SK-N-SH treated with all-trans-retinoic acid at 6 μM for 48 hours (cell line): ENCODE data around the gene KCNH1.

Source experiments
- ATAC-seq: fragments of 200-7000 bp; cut with Tn5 transposase; 3 replicates; pipeline ENCODE4 v1.9.1; 2020; ENCODE audit warnings: mild to moderate bottlenecking, moderate library complexity
- ARNTL ChIP-seq: fragments of 450-650 bp; formaldehyde crosslinking; IDR thresholded peaks from 2 replicates; pipeline ENCODE4 v1.5.0; 2020; ENCODE audit warnings: low read depth, mild to moderate bottlenecking, moderate library complexity, borderline replicate concordance
- BACH2 ChIP-seq: fragments of 250-450 bp; sonication (Bioruptor Pico); IDR thresholded peaks from 2 replicates; pipeline ENCODE4 v1.9.0; 2021; ENCODE audit warnings: mild to moderate bottlenecking, borderline replicate concordance
- CREB5 ChIP-seq: fragments of 250-450 bp; sonication (Bioruptor Pico); IDR thresholded peaks from 2 replicates; pipeline ENCODE4 v1.5.1; 2020; ENCODE audit warnings: low read depth, mild to moderate bottlenecking, moderate library complexity
- GLIS3 ChIP-seq: fragments of 250-450 bp; sonication (Bioruptor Pico); IDR thresholded peaks from 2 replicates; pipeline ENCODE4 v1.5.0; 2020; ENCODE audit warnings: mild to moderate bottlenecking, moderate library complexity
- OSR1 ChIP-seq: fragments of 250-450 bp; sonication (Bioruptor Pico); IDR thresholded peaks from 2 replicates; pipeline ENCODE4 v1.8.0; 2022; ENCODE audit warnings: moderate library complexity, mild to moderate bottlenecking, inconsistent platforms
- PATZ1 ChIP-seq: fragments of 250-450 bp; sonication (Bioruptor Pico); IDR thresholded peaks from 2 replicates; pipeline ENCODE4 v1.8.0; 2020; ENCODE audit warnings: mild to moderate bottlenecking, moderate library complexity, borderline replicate concordance
- POU6F1 ChIP-seq: fragments of 250-450 bp; sonication (Bioruptor Pico); IDR thresholded peaks from 2 replicates; pipeline ENCODE4 v1.8.0; 2021; ENCODE audit warnings: low read depth, mild to moderate bottlenecking, moderate library complexity, borderline replicate concordance
- PPARA ChIP-seq: fragments of 250-450 bp; sonication (Bioruptor Pico); IDR thresholded peaks from 2 replicates; pipeline ENCODE4 v1.5.0; 2020; ENCODE audit warnings: mild to moderate bottlenecking, borderline replicate concordance
- RARB ChIP-seq: fragments of 250-450 bp; sonication (Bioruptor Pico); IDR thresholded peaks from 2 replicates; pipeline ENCODE4 v1.8.0; 2021; ENCODE audit warnings: mild to moderate bottlenecking, moderate library complexity
- TCF4 ChIP-seq: fragments of 250-450 bp; sonication (Bioruptor Pico); IDR thresholded peaks from 2 replicates; pipeline ENCODE4 v1.8.0; 2021; ENCODE audit warnings: mild to moderate bottlenecking, moderate library complexity, borderline replicate concordance
- TSHZ2 ChIP-seq: fragments of 250-450 bp; sonication (Bioruptor Pico); IDR thresholded peaks from 2 replicates; pipeline ENCODE4 v1.5.0; 2020; ENCODE audit warnings: mild to moderate bottlenecking, moderate library complexity
- ZFP3 ChIP-seq: fragments of 250-450 bp; sonication (Bioruptor Pico); IDR thresholded peaks from 2 replicates; pipeline ENCODE4 v1.5.0; 2020; ENCODE audit warnings: mild to moderate bottlenecking, moderate library complexity
- ZNF565 ChIP-seq: fragments of 450-650 bp; formaldehyde crosslinking; conservative IDR thresholded peaks from 2 replicates; pipeline ENCODE4 v1.5.0; 2020; ENCODE audit warnings: low read depth, mild to moderate bottlenecking, moderate library complexity
- ZNF70 ChIP-seq: fragments of 450-650 bp; formaldehyde crosslinking; IDR thresholded peaks from 2 replicates; pipeline ENCODE4 v1.5.0; 2020; ENCODE audit warnings: mild to moderate bottlenecking, moderate library complexity
- ZNF8 ChIP-seq: fragments of 450-650 bp; formaldehyde crosslinking; IDR thresholded peaks from 2 replicates; pipeline ENCODE4 v1.5.0; 2020; ENCODE audit warnings: mild to moderate bottlenecking, moderate library complexity

The KCNH1 gene

GRCh38 chr1:210992837-210993236 is 141.1 kb downstream of the KCNH1 start:
- ATAC-seq = no peak
- TF ChIP-seq ARNTL (CRISPR knock-in tag) (no peak), PATZ1 (CRISPR knock-in tag) (no peak), ZNF8 (CRISPR knock-in tag) (no peak), ZNF70 (CRISPR knock-in tag) (no peak), ZNF565 (no peak), BACH2 (CRISPR knock-in tag) (no peak), GLIS3 (CRISPR knock-in tag) (no peak), OSR1 (CRISPR knock-in tag) (no peak), TSHZ2 (CRISPR knock-in tag) (no peak), CREB5 (no peak), ZFP3 (CRISPR knock-in tag) (no peak), PPARA (CRISPR knock-in tag) (no peak), RARB (CRISPR knock-in tag) (no peak)

GRCh38 chr1:210989905-210990304 is 144.0 kb downstream of the KCNH1 start:
- no peak for ATAC-seq
- TF ChIP-seq CREB5 = no peak
- TF ChIP-seq TCF4 (CRISPR knock-in tag) = peak; percentile 79
- TF ChIP-seq TSHZ2 (CRISPR knock-in tag) = peak; percentile 86
- 0 out of 2 replicates have a peak, but pooled peaks have one; percentile 24 for TF ChIP-seq ZNF70 (CRISPR knock-in tag)

GRCh38 chr1:210981490-210981889 is 152.5 kb downstream of the KCNH1 start:
- no peak for ATAC-seq
- TF ChIP-seq TSHZ2 (CRISPR knock-in tag) (no peak), POU6F1 (no peak)
